Measurements from ENCODE around the gene ATP2A3.

Gene ATP2A3

GRCh38 chr17:3982113-3982512, 17.9 kb upstream of the ATP2A3 start:
- Histone ChIP-seq H3K79me2 (ENCODE audit: insufficient read depth, low read length) (no peaks in the 10 kb centered on the region), H3K4me3 (ENCODE audit: low read length, poor library complexity, severe bottlenecking) (no peak overlapping the region), H3K4me1 (ENCODE audit: insufficient read depth, low read length, poor library complexity, severe bottlenecking) (peaks cover 9% of the 10 kb centered on the region), H3K36me3 (ENCODE audit: insufficient read depth, low read length) (no peaks in the 10 kb centered on the region), H3K9me2 (replicated peaks; ENCODE audit: low read depth, low read length) (no peaks in the 10 kb centered on the region), H3K27me3 (ENCODE audit: insufficient read depth, low read length, poor library complexity, severe bottlenecking) (no peaks in the 10 kb centered on the region), H3F3A (ENCODE audit: low read depth) (no peaks in the 10 kb centered on the region), H3K9ac (ENCODE audit: low read depth, low read length, poor library complexity, severe bottlenecking) (no peak overlapping the region), H3K4me2 (ENCODE audit: low read depth, low read length, poor library complexity, severe bottlenecking) (no peak overlapping the region), H3K9me3 (ENCODE audit: insufficient read depth, low read depth, low read length) (no peaks in the 10 kb centered on the region), H4K20me1 (ENCODE audit: insufficient read depth, low read length, poor library complexity, severe bottlenecking) (no peaks in the 10 kb centered on the region), H2AFZ (ENCODE audit: low read length) (no peak overlapping the region)
- TF ChIP-seq EZH2phosphoT487 (IDR thresholded peaks at IDR 0.05; ENCODE audit: borderline replicate concordance) = no peak
- TF ChIP-seq, protein P1, sequence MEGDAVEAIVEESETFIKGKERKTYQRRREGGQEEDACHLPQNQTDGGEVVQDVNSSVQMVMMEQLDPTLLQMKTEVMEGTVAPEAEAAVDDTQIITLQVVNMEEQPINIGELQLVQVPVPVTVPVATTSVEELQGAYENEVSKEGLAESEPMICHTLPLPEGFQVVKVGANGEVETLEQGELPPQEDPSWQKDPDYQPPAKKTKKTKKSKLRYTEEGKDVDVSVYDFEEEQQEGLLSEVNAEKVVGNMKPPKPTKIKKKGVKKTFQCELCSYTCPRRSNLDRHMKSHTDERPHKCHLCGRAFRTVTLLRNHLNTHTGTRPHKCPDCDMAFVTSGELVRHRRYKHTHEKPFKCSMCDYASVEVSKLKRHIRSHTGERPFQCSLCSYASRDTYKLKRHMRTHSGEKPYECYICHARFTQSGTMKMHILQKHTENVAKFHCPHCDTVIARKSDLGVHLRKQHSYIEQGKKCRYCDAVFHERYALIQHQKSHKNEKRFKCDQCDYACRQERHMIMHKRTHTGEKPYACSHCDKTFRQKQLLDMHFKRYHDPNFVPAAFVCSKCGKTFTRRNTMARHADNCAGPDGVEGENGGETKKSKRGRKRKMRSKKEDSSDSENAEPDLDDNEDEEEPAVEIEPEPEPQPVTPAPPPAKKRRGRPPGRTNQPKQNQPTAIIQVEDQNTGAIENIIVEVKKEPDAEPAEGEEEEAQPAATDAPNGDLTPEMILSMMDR (conservative IDR thresholded peaks at IDR 0.05; ENCODE audit: low read length) = no peak

DNA sequence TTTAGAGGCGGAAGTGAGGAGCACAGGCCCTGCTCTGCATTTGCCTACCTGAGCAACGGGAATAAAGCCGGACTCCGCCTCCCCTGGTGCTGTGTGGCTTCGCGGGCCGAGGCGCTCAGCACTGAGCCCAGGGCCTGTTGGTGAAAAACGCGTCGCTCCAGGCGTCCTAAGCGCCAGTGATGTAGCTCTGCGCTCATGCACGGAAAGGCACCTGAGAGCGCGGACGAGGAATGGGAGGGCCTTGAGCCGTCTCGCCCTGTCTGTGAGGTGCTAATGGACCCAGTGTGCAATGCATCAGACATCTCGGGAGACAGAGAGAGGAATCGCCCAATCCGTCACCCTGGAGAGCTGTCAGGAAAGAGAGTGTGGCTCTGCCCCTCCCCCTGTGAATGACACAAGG, 17.2 kb upstream of the ATP2A3 start:
- Histone ChIP-seq H3K4me1 (ENCODE audit: insufficient read depth, low read length, poor library complexity, severe bottlenecking) (peaks cover 9% of the 10 kb centered on the region), H3K36me3 (ENCODE audit: insufficient read depth, low read length) (no peaks in the 10 kb centered on the region), H3K4me3 (ENCODE audit: low read length, poor library complexity, severe bottlenecking) (no peak overlapping the region), H3K9me3 (ENCODE audit: insufficient read depth, low read depth, low read length) (no peaks in the 10 kb centered on the region), H3K4me2 (ENCODE audit: low read depth, low read length, poor library complexity, severe bottlenecking) (no peak overlapping the region), H3F3A (ENCODE audit: low read depth) (no peaks in the 10 kb centered on the region), H2AFZ (ENCODE audit: low read length) (no peak overlapping the region), H3K27me3 (ENCODE audit: insufficient read depth, low read length, poor library complexity, severe bottlenecking) (no peaks in the 10 kb centered on the region), H4K20me1 (ENCODE audit: insufficient read depth, low read length, poor library complexity, severe bottlenecking) (no peaks in the 10 kb centered on the region), H3K79me2 (ENCODE audit: insufficient read depth, low read length) (no peaks in the 10 kb centered on the region), H3K9ac (ENCODE audit: low read depth, low read length, poor library complexity, severe bottlenecking) (no peak overlapping the region), H3K9me2 (replicated peaks; ENCODE audit: low read depth, low read length) (no peaks in the 10 kb centered on the region)
- no peak for TF ChIP-seq EZH2phosphoT487 (IDR thresholded peaks at IDR 0.05; ENCODE audit: borderline replicate concordance)
- TF ChIP-seq, protein P1 (conservative IDR thresholded peaks at IDR 0.05; ENCODE audit: low read length) = no peak

DNA sequence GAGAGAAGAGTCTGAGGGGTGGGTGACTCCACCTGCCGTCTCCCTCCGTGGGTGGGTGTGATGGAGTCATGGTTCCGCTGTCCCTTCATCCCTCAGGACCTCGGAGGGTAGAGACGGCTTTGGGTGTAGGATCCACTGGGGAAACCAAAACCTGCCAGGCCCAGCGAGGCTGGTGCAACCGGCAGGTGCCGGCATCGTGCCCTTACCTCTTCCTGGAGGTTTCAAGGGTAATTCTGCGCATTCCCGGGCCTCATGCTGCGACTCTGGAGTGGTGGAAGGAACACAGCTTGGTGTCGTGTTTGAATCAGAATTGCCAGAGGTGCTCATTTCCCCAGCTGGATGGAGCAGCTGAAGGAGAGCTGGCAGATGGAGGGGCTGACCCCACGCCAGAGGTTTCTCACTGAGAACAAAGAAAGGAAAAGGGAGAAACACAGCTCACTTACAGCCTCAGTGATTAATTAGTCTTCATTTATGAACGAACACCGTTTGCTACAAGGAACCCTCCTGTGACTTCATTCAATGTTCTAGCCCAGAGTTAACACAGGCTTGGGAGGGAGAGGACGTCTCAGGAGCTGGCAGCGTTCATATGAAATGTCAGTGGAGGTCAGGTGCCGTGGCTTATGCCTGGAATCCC, 16.3 kb upstream of the ATP2A3 start:
- Histone ChIP-seq H4K20me1 (ENCODE audit: insufficient read depth, low read length, poor library complexity, severe bottlenecking) (no peaks in the 10 kb centered on the region), H3K27me3 (ENCODE audit: insufficient read depth, low read length, poor library complexity, severe bottlenecking) (no peaks in the 10 kb centered on the region), H3K4me2 (ENCODE audit: low read depth, low read length, poor library complexity, severe bottlenecking) (no peak overlapping the region), H3K4me3 (ENCODE audit: low read length, poor library complexity, severe bottlenecking) (no peak overlapping the region), H3K4me1 (ENCODE audit: insufficient read depth, low read length, poor library complexity, severe bottlenecking) (peaks cover 9% of the 10 kb centered on the region), H3K36me3 (ENCODE audit: insufficient read depth, low read length) (no peaks in the 10 kb centered on the region), H3K79me2 (ENCODE audit: insufficient read depth, low read length) (no peaks in the 10 kb centered on the region), H3K9ac (ENCODE audit: low read depth, low read length, poor library complexity, severe bottlenecking) (no peak overlapping the region), H3F3A (ENCODE audit: low read depth) (no peaks in the 10 kb centered on the region), H3K9me2 (replicated peaks; ENCODE audit: low read depth, low read length) (no peaks in the 10 kb centered on the region), H3K9me3 (ENCODE audit: insufficient read depth, low read depth, low read length) (no peaks in the 10 kb centered on the region), H2AFZ (ENCODE audit: low read length) (no peak overlapping the region)
- no peak for TF ChIP-seq EZH2phosphoT487 (IDR thresholded peaks at IDR 0.05; ENCODE audit: borderline replicate concordance)
- TF ChIP-seq, protein P1 (conservative IDR thresholded peaks at IDR 0.05; ENCODE audit: low read length) = no peak
